Esophagus (tissue), 2 donors: ENCODE measurements around the gene GRAMD2B. TPM values are rescaled to one million over a fixed set of nuclear protein-coding genes. Genes with fewer than 3 reads are reported as not detected.

ENCODE experiments used
- H3K27ac ChIP-seq, 2 donors: one replicate each; pipeline ENCODE4 v1.5.1; 2013; ENCODE audit warnings: low read depth in 2 of 2, mild to moderate bottlenecking in 2 of 2, inconsistent platforms in 1 of 2, low read length in 1 of 2, moderate library complexity in 1 of 2
- H3K27me3 ChIP-seq, 2 donors: one replicate each; pipeline ENCODE4 v1.6.1; 2013; ENCODE audit warnings: low read length in 2 of 2, control low read depth in 1 of 2, mild to moderate bottlenecking in 1 of 2; ENCODE audit not compliant: insufficient read depth in 2 of 2, control insufficient read depth in 1 of 2
- H3K36me3 ChIP-seq, 2 donors: one replicate each; pipeline ENCODE4 v1.6.1; 2013; ENCODE audit warnings: low read length in 1 of 2; ENCODE audit not compliant: control insufficient read depth in 2 of 2, insufficient read depth in 2 of 2
- H3K4me1 ChIP-seq, 2 donors: one replicate each; pipeline ENCODE4 v1.6.1; 2013; ENCODE audit warnings: low read length in 1 of 2; ENCODE audit not compliant: control insufficient read depth in 2 of 2, insufficient read depth in 2 of 2
- H3K4me3 ChIP-seq, 2 donors: one replicate each; pipeline ENCODE4 v1.5.1; 2013; ENCODE audit warnings: low read length in 2 of 2, mild to moderate bottlenecking in 2 of 2, low read depth in 1 of 2, moderate library complexity in 1 of 2
- H3K9me3 ChIP-seq, 2 donors: one replicate each; pipeline ENCODE4 v1.6.1; 2013; ENCODE audit warnings: mild to moderate bottlenecking in 2 of 2, low read depth in 1 of 2, low read length in 1 of 2, moderate library complexity in 1 of 2; ENCODE audit not compliant: control insufficient read depth in 2 of 2, insufficient read depth in 1 of 2
- WGBS, 2 donors: extraction: QIAGEN DNeasy Blood & Tissue Kit; methylation state at CpG; one replicate each; pipeline ENCODE4 v1.1.7; 2013; 5-methylcytosine and 5-hydroxymethylcytosine counted together
- polyA plus RNA-seq, 2 donors: library from polyadenylated mRNA; stranded (reverse); fragments of 200-250 nt; gene quantifications; one replicate each; pipeline ENCODE4 v1.2.3, GENCODE V29; 2013
- donor health status: healthy with polysubstance abuse.
- donor health status: Bipolar disorder and iron deficiency.

Gene GRAMD2B
- polyA plus RNA-seq, 2 donors = 6.0 to 10.9 TPM

DNA sequence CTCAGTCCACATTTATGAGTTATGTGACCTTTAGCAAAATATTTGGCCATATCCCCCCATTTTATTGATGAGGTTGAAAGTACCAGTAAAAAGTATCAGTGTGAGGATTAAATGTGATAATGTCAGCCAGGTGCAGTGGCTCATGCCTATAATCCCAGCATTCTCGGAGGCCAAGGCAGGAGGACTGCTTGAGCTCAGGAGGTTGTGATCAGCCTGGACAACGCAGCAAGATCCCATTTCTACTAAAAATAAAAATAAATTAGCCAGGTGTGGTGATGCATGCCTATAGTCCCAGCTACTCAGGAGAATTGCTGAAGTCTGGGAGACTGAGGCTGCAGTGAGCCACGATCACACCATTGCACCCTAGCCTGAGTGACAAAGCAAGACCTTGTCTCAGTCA is 71.2 kb downstream of the GRAMD2B start:
- Histone ChIP-seq H3K27me3 (no peaks in the 10 kb centered on the region), H3K27ac (no peak overlapping the region), H3K4me1 (no peaks in the 10 kb centered on the region), H3K4me3 (no peak overlapping the region), H3K9me3 (no peaks in the 10 kb centered on the region), H3K36me3 (peaks cover 2 to 3% of the 10 kb centered on the region in 2 donors)
- 97 to 100% methylated on average over 3 of the region's 3 CpGs for WGBS, 2 donors

DNA sequence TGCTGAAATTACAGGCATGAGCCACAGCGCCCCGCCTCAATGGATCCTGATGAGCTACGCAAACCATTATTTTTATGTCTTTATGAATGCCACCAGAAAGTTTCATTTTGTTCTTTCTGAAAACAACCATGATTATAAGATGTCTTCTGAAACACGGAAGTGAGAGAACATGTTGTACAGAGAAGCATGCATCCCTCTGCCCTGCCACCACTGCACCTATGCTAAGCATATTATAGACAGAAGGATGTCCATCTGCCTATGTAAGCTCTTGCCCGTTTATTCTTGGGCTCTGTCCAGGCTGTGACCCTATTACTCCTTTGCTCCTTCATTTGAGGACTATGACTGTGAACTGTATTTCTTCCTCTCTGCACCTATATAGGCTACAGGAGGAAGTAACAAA is 74.3 kb downstream of the GRAMD2B start:
- WGBS, 2 donors = 85 to 88% methylated on average over 5 of the region's 5 CpGs
- no peak overlapping the region for H3K4me3 ChIP-seq
- no peaks in the 10 kb centered on the region for H3K27me3 ChIP-seq
- peaks cover 0 to under 1% of the 10 kb centered on the region in 2 donors for H3K36me3 ChIP-seq
- H3K9me3 ChIP-seq = no peaks in the 10 kb centered on the region
- H3K4me1 ChIP-seq = no peaks in the 10 kb centered on the region
- no peak overlapping the region for H3K27ac ChIP-seq

DNA sequence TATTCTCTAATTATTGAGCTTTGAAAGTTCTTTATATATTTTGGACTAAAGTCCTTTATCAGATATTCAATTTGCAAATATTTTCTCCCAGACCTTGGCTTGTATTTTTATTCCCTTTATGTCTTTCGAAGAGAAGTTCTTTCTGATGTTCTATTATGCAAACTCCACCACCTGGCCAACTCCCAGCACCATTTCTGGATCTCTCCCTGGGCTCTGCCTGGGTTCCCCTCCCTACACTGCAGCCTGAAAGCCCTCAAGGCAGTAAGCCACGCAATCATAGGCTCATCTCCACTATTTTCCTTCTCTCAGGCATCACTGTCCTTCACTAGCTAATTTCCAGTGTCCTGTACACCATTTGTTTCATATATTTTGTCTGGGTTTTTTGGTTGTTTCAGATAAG is 76.1 kb downstream of the GRAMD2B start:
- Histone ChIP-seq H3K36me3 (no peaks in the 10 kb centered on the region), H3K9me3 (no peaks in the 10 kb centered on the region), H3K27ac (no peak overlapping the region), H3K4me1 (no peaks in the 10 kb centered on the region), H3K4me3 (no peak overlapping the region), H3K27me3 (no peaks in the 10 kb centered on the region)
- 48 to 70% methylated on average over 2 of the region's 2 CpGs for WGBS, 2 donors

DNA sequence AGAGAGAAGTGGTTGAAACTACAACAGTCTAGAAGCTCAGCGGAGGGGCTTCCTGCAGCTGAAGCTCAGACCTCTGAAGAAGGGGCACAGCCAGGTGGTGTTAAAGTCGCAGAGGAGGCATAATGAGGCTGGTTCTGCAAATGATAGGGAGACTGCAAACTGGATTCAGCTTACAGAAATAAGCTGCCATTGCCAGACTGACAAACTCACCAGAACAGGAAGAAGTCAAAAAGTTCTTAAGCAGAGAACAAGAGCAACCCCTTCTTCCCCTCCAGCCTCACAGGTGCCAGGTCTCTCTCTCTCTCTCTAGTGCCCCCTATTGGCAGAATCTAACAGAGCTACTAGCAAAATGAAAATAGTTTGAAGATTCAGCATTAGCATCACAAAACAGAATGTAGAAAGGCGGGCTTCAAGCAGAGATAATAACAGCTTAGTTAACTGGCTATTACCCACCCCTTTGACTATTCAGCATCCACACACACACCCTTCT is 76.7 kb downstream of the GRAMD2B start:
- Histone ChIP-seq H3K27me3 (no peaks in the 10 kb centered on the region), H3K4me3 (no peak overlapping the region), H3K36me3 (no peaks in the 10 kb centered on the region), H3K4me1 (no peaks in the 10 kb centered on the region), H3K9me3 (no peaks in the 10 kb centered on the region), H3K27ac (no peak overlapping the region)
- 87 to 90% methylated on average over 3 of the region's 3 CpGs for WGBS, 2 donors

GRCh38 chr5:126501448-126501847 is 78.2 kb downstream of the GRAMD2B start:
- Histone ChIP-seq H3K27me3 (no peaks in the 10 kb centered on the region), H3K36me3 (no peaks in the 10 kb centered on the region), H3K9me3 (no peaks in the 10 kb centered on the region), H3K4me3 (no peak overlapping the region), H3K4me1 (no peaks in the 10 kb centered on the region), H3K27ac (no peak overlapping the region)
- WGBS, 2 donors = 93 to 95% methylated on average over 10 of the region's 10 CpGs

DNA sequence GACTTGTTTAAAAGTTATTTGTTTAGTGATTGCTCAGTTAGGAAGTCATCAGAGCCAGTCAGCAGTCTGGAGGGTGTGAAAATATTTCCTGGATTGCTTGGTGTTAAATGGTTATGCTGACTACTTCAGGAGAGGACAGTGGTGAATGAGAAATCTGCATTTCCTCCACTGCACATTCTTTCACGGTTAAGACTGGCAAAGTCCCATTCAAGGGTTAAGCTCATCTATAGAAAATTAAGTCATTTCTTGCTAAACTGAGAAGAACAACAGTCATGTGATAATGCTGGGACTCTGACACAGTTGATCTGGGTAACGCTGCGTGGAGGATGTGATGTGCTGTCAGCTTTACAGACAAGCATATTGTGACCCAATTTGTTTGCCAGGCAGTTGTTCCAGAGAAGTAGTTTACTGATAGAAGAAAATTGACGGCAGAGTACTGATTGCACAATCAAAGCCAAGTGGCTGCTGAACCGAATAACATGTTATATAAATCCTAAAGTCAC is 80.4 kb downstream of the GRAMD2B start:
- Histone ChIP-seq H3K4me3 (no peak overlapping the region), H3K27ac (peak overlapping the region in 1 of 2 donors; percentile 68), H3K9me3 (no peaks in the 10 kb centered on the region), H3K36me3 (no peaks in the 10 kb centered on the region), H3K27me3 (no peaks in the 10 kb centered on the region), H3K4me1 (no peaks in the 10 kb centered on the region)
- 17 to 23% methylated on average over 5 of the region's 5 CpGs for WGBS, 2 donors

DNA sequence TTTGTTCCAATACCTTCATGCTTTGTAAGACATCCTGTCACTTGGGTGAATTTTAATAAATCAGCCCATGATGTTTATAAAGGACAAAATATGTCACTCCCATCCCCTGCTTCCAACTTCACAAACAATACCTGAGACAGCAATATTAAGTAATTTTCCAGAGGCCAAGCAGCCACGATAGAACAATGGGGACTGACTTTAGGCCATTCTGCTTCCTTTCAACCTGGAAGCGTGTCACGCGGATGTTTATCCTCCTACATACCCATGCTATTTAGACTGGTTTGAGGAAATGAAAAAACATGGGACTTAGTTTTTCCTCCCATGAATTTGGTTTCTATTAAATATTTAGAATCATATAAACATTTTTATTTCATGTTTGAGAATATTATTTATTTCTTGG is 82.9 kb downstream of the GRAMD2B start:
- Histone ChIP-seq H3K27ac (no peak overlapping the region), H3K36me3 (no peaks in the 10 kb centered on the region), H3K9me3 (no peaks in the 10 kb centered on the region), H3K27me3 (no peaks in the 10 kb centered on the region), H3K4me1 (no peaks in the 10 kb centered on the region), H3K4me3 (no peak overlapping the region)
- WGBS, 2 donors = 73 to 79% methylated on average over 4 of the region's 4 CpGs

DNA sequence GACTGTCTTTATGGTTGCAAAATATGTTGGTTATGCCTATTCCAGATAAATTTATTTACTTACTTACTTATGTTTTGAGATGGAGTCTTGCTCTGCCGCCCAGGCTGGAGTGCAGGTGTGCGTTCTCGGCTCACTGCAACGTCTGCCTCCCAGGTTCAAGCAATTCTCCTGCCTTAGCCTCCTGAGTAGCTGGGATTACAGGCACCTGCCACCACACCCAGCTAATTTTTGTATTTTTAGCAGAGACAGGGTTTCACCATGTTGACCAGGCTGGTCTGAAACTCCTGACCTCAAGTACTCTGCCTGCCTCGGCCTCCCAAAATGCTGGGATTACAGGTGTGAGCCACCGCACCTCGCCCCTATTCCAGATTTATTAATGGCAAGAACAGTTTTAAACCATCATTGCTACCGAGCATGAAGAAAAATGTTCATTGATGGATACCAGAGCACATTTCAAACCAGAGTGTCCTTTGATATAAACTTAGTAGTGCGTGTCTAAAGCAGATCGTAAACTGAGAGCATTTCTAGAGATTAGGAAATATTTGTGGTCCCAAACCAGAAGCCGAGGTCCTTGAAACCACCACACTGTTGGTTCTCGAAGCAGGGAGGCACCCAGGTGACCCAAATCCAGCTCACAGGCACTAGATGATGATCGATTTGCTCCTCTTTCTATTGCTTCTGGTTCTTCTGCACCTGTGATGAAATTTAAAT is 85.2 kb downstream of the GRAMD2B start:
- no peaks in the 10 kb centered on the region for H3K27me3 ChIP-seq
- no peaks in the 10 kb centered on the region for H3K36me3 ChIP-seq
- no peaks in the 10 kb centered on the region for H3K9me3 ChIP-seq
- no peaks in the 10 kb centered on the region for H3K4me1 ChIP-seq
- H3K27ac ChIP-seq = peak overlapping the region; percentile 67 to 69
- 89 to 90% methylated on average over 13 of the region's 13 CpGs for WGBS, 2 donors
- no peak overlapping the region for H3K4me3 ChIP-seq

DNA sequence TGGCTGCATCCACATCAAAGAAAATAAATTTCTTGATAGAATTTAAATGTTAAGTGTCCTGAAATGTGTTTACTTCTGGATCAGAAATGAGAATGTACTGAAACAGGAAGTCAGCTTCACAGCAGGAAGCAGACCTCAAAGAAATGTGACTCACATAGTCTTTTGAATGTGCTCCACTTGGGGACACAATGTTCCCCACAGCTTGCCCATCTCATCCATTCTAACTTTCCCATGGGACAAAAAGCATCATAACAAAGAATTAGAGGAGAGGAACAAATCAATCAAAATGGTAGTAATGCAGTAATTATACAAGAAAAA is 85.7 kb downstream of the GRAMD2B start:
- Histone ChIP-seq H3K9me3 (no peaks in the 10 kb centered on the region), H3K4me1 (no peaks in the 10 kb centered on the region), H3K4me3 (no peak overlapping the region), H3K27me3 (no peaks in the 10 kb centered on the region), H3K27ac (peak overlapping the region in 1 of 2 donors; percentile 69), H3K36me3 (no peaks in the 10 kb centered on the region)

DNA sequence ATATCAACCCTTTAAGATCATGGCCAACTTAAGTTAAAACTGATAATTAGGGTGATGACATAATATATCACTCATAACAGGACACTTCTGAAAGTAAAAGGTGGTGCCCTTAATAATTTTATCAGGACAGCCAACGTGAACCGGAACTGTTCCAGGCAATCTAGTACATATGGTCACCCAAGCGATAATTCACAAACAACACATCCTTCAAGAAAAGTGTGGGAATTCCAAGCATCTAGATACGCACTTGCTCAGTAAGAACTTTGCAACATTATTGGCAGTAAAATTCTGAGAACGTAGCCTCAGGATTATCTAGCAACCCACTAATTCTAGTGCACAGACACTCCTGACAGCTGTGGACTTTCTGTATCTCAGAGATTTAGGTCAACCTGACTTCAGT is 86.1 kb downstream of the GRAMD2B start:
- H3K4me1 ChIP-seq = no peaks in the 10 kb centered on the region
- H3K9me3 ChIP-seq = no peaks in the 10 kb centered on the region
- WGBS, 2 donors = 84 to 85% methylated on average over 5 of the region's 5 CpGs
- H3K36me3 ChIP-seq = no peaks in the 10 kb centered on the region
- peak overlapping the region in 1 of 2 donors; percentile 52 for H3K27ac ChIP-seq
- H3K27me3 ChIP-seq = no peaks in the 10 kb centered on the region
- no peak overlapping the region for H3K4me3 ChIP-seq
